ENCODE results near the gene BORA. TPM values are rescaled to one million over a fixed set of nuclear protein-coding genes. Genes with fewer than 3 reads are reported as not detected.

BORA gene
- total and polyA plus RNA-seq, 2 of the 13 experiments (the other 11 are each of a cell fraction or from before 2014, with no cell fraction given): 4.0 to 17.4 TPM

DNA sequence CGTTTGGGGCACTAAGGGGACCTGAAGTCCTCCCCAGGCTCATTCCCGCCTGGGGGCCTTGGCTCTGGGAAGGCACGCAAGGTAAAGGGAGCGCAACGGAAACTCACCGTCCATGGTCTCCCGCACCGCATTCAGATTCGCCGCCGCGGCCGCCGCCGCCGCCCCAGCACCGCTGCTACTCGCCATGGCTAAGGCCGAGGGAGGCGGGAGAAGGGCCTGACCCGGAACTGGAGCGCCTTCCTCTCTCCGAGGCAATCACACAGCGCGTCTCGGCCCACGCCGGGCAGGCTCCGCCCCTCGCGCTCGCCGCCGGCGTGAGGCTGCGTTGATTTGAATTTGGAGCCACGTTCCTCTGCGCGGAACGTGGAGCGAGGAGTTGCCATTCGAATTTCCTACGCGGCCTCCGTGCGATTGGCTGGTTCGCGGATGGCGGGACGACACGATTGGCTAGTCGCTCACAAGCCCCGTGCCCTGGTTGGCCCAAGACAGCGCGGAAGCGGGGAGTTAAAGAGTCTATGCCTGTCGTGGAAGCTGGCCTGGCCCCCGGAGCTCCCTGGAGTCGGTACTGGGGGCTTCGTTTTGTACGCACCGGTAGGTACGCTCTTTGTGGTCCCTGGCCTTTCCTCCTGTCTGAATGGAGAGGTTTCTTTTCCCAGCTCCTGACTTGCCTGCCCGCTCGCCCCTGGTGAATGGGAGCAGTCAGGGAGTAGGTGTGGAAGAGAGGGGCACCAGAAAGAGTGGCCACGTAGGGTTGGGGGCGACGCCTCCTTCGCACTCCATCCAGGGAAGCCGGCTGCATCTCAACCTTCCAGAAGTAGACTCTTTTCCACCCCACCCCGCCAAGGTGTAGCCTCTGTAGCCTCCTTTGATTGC lies at the start of gene BORA, which contains the start of gene MZT1 (continued):
- TF ChIP-seq, protein P1, sequence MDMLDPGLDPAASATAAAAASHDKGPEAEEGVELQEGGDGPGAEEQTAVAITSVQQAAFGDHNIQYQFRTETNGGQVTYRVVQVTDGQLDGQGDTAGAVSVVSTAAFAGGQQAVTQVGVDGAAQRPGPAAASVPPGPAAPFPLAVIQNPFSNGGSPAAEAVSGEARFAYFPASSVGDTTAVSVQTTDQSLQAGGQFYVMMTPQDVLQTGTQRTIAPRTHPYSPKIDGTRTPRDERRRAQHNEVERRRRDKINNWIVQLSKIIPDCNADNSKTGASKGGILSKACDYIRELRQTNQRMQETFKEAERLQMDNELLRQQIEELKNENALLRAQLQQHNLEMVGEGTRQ (IDR thresholded peaks at IDR 0.05; ENCODE audit: low read depth, low read length): no peak
- TF ChIP-seq, protein P1 (CRISPR knock-in tag; IDR thresholded peaks at IDR 0.05; ENCODE audit: borderline replicate concordance): no peak
- no peak for TF ChIP-seq TCF7 (IDR thresholded peaks at IDR 0.05; ENCODE audit: low read depth)
- peak; percentile 95 for TF ChIP-seq ZNF552 (CRISPR knock-in tag; IDR thresholded peaks at IDR 0.05; ENCODE audit: borderline replicate concordance)
- TF ChIP-seq CC2D1A (CRISPR knock-in tag; IDR thresholded peaks at IDR 0.05): peak; percentile 99
- peak; percentile 92 for TF ChIP-seq KAT8 (CRISPR knock-in tag; IDR thresholded peaks at IDR 0.05)
- TF ChIP-seq, protein P2, sequence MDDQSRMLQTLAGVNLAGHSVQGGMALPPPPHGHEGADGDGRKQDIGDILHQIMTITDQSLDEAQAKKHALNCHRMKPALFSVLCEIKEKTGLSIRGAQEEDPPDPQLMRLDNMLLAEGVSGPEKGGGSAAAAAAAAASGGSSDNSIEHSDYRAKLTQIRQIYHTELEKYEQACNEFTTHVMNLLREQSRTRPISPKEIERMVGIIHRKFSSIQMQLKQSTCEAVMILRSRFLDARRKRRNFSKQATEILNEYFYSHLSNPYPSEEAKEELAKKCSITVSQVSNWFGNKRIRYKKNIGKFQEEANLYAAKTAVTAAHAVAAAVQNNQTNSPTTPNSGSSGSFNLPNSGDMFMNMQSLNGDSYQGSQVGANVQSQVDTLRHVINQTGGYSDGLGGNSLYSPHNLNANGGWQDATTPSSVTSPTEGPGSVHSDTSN (CRISPR knock-in tag; IDR thresholded peaks at IDR 0.05; ENCODE audit: borderline replicate concordance): no peak
- TF ChIP-seq, protein P3, sequence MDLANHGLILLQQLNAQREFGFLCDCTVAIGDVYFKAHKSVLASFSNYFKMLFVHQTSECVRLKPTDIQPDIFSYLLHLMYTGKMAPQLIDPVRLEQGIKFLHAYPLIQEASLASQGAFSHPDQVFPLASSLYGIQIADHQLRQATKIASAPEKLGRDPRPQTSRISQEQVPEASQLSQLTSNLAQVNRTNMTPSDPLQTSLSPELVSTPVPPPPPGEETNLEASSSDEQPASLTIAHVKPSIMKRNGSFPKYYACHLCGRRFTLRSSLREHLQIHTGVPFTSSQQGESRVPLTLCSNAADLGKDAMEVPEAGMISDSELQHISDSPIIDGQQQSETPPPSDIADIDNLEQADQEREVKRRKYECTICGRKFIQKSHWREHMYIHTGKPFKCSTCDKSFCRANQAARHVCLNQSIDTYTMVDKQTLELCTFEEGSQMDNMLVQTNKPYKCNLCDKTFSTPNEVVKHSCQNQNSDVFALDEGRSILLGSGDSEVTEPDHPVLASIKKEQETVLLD (CRISPR knock-in tag; IDR thresholded peaks at IDR 0.05; ENCODE audit: low read depth): peak; percentile 96
- TF ChIP-seq ZNF768 (CRISPR knock-in tag; IDR thresholded peaks at IDR 0.05): peak; percentile 68; the same call in 1 of the 2 replicates
- peak; percentile 90; the same call in 1 of the 2 replicates for TF ChIP-seq ZNF569 (CRISPR knock-in tag; IDR thresholded peaks at IDR 0.05; ENCODE audit: borderline replicate concordance)
- TF ChIP-seq NCOR1 (IDR thresholded peaks at IDR 0.05; ENCODE audit: borderline replicate concordance, low read length): no peak
- no peak; the same call in 1 of the 2 replicates for TF ChIP-seq ZNF572 (CRISPR knock-in tag; IDR thresholded peaks at IDR 0.05)
- TF ChIP-seq ZSCAN9 (CRISPR knock-in tag; IDR thresholded peaks at IDR 0.05; ENCODE audit: borderline replicate concordance): peak; percentile 86; the same call in 1 of the 2 replicates
- TF ChIP-seq, protein P4, sequence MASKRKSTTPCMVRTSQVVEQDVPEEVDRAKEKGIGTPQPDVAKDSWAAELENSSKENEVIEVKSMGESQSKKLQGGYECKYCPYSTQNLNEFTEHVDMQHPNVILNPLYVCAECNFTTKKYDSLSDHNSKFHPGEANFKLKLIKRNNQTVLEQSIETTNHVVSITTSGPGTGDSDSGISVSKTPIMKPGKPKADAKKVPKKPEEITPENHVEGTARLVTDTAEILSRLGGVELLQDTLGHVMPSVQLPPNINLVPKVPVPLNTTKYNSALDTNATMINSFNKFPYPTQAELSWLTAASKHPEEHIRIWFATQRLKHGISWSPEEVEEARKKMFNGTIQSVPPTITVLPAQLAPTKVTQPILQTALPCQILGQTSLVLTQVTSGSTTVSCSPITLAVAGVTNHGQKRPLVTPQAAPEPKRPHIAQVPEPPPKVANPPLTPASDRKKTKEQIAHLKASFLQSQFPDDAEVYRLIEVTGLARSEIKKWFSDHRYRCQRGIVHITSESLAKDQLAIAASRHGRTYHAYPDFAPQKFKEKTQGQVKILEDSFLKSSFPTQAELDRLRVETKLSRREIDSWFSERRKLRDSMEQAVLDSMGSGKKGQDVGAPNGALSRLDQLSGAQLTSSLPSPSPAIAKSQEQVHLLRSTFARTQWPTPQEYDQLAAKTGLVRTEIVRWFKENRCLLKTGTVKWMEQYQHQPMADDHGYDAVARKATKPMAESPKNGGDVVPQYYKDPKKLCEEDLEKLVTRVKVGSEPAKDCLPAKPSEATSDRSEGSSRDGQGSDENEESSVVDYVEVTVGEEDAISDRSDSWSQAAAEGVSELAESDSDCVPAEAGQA (IDR thresholded peaks at IDR 0.05; ENCODE audit: low read depth): peak; percentile 79
- TF ChIP-seq, protein P4 (CRISPR knock-in tag; IDR thresholded peaks at IDR 0.05; ENCODE audit: borderline replicate concordance): no peak
- peak; percentile 70; the same call in 1 of the 2 replicates for TF ChIP-seq PCBP1 (IDR thresholded peaks at IDR 0.05; ENCODE audit: borderline replicate concordance, low read depth, low read length)
- no peak for TF ChIP-seq ZNF20 (CRISPR knock-in tag; IDR thresholded peaks at IDR 0.05)
